HG03280 (cell line): ENCODE data around the gene CLN5.
A peak's percentile ranks its signal among the peaks of the same experiment; 100 is the strongest.
"Not testable (repeated sequence)": the region's sequence is repeated elsewhere in the genome, so short reads cannot be mapped to it uniquely, and the experiment has no call there.

Experiments
- ATAC-seq: cut with Tn5 transposase; IDR thresholded peaks from one replicate; pipeline ENCODE4 v1.9.1; 2021; ENCODE audit warnings: mild to moderate bottlenecking, moderate library complexity; ENCODE audit not compliant: unreplicated experiment

Gene CLN5

GRCh38 chr13:76991796-76992547 is at the start of gene CLN5:
CLN5 (plus strand) TSS chr13:76992081; CDS start chr13:76992099, 18 bp downstream.
- peak; percentile 96 for ATAC-seq

GRCh38 chr13:76942363-76942762 is 49.5 kb upstream of the CLN5 start:
- no peak for ATAC-seq

GRCh38 chr13:76943646-76944045 is 48.2 kb upstream of the CLN5 start:
- ATAC-seq = no peak

- no peak for ATAC-seq
Observed at GRCh38 chr13:76944456-76944855, 47.4 kb upstream of the CLN5 start.

GRCh38 chr13:76948149-76948548 is 43.7 kb upstream of the CLN5 start, which contains the start of gene ACOD1:
ACOD1 (plus strand) TSS chr13:76948511; CDS start chr13:76948559, 48 bp downstream.
- ATAC-seq = no peak

- no peak for ATAC-seq
Observed at GRCh38 chr13:76950101-76950500, 41.8 kb upstream of the CLN5 start.

- no peak for ATAC-seq
Observed at GRCh38 chr13:76953968-76954367, 37.9 kb upstream of the CLN5 start.

GRCh38 chr13:76954538-76954937 is 37.3 kb upstream of the CLN5 start:
- ATAC-seq = no peak

GRCh38 chr13:76955193-76955592 is 36.7 kb upstream of the CLN5 start:
- no peak for ATAC-seq

- ATAC-seq = no peak
Observed at GRCh38 chr13:76955661-76956060, 36.2 kb upstream of the CLN5 start.

- ATAC-seq = no peak
Observed at GRCh38 chr13:76958841-76959432, 32.9 kb upstream of the CLN5 start.

- not testable (repeated sequence) for ATAC-seq
Observed at GRCh38 chr13:76959734-76960133, 32.1 kb upstream of the CLN5 start.

- ATAC-seq = no peak
Observed at GRCh38 chr13:76965759-76966421, 26.0 kb upstream of the CLN5 start.

- ATAC-seq = no peak
Observed at GRCh38 chr13:76967031-76967430, 24.9 kb upstream of the CLN5 start.

- ATAC-seq = no peak
Observed at GRCh38 chr13:76968041-76968440, 23.8 kb upstream of the CLN5 start.

- ATAC-seq = no peak
Observed at GRCh38 chr13:76969488-76970365, 22.2 kb upstream of the CLN5 start.

- no peak for ATAC-seq
Observed at GRCh38 chr13:76971215-76971614, 20.7 kb upstream of the CLN5 start.

GRCh38 chr13:76971851-76972829 is 19.7 kb upstream of the CLN5 start:
- ATAC-seq = no peak

- ATAC-seq = no peak
Observed at GRCh38 chr13:76973920-76974617, 17.8 kb upstream of the CLN5 start.
